Heart left ventricle (tissue), 16 donors: ENCODE data around the gene FCHSD2. TPM values are rescaled to one million over a fixed set of nuclear protein-coding genes. Genes with fewer than 3 reads are reported as not detected.

Source experiments
- ATAC-seq, 4 donors: fragments of 200-7000 bp; cut with Tn5 transposase; one replicate each; pipeline ENCODE4 v1.9.1; 2020 to 2022; ENCODE audit warnings: moderate library complexity in 4 of 4, mild to moderate bottlenecking in 3 of 4, moderate number of reproducible peaks in 1 of 4
- DNase-seq, 5 donors: peaks; one replicate each; pipeline ENCODE4 v3.0.0-alpha.2; 2020
- H3K27ac ChIP-seq, 12 donors: fragments of 200-600 bp; sonication (generic) in 4 of 12; one replicate each; pipeline versions ENCODE4 v1.5.0 to v1.8.0; 2016 to 2022; ENCODE audit warnings: mild to moderate bottlenecking in 2 of 12
- H3K27me3 ChIP-seq, 9 donors: fragments of 200-600 bp; sonication (generic) in 2 of 9; one replicate each; pipeline versions ENCODE4 v1.5.1 to v1.8.0; 2016 to 2022; ENCODE audit warnings: mild to moderate bottlenecking in 3 of 9
- H3K36me3 ChIP-seq, 9 donors: fragments of 200-600 bp; sonication (generic) in 2 of 9; one replicate each; pipeline versions ENCODE4 v1.5.0 to v1.8.0; 2018 to 2022; ENCODE audit warnings: mild to moderate bottlenecking in 2 of 9
- H3K4me1 ChIP-seq, 12 donors: fragments of 200-600 bp; sonication (generic) in 4 of 12; one replicate each; pipeline versions ENCODE4 v1.5.0 to v1.8.0; 2016 to 2022; ENCODE audit warnings: mild to moderate bottlenecking in 3 of 12
- H3K4me3 ChIP-seq, 12 donors: fragments of 200-600 bp; sonication (generic) in 4 of 12; one replicate each; pipeline versions ENCODE4 v1.5.0 to v1.8.0; 2017 to 2022; ENCODE audit warnings: mild to moderate bottlenecking in 9 of 12, moderate library complexity in 4 of 12
- H3K9me3 ChIP-seq, 12 donors: fragments of 200-600 bp; sonication (generic) in 4 of 12; one replicate each; pipeline versions ENCODE4 v1.5.0 to v1.8.0; 2016 to 2022; ENCODE audit warnings: mild to moderate bottlenecking in 1 of 12
- POLR2A ChIP-seq, 2 donors: fragments of 450-650 bp; IDR thresholded peaks; one replicate each; pipeline ENCODE4 v1.6.1; 2017; ENCODE audit warnings: antibody characterized with exemption in 2 of 2, mild to moderate bottlenecking in 2 of 2, moderate library complexity in 2 of 2
- WGBS, 4 donors: extraction: QIAGEN DNeasy Blood & Tissue Kit in 2 of 4; methylation state at CpG; one replicate each; pipeline versions ENCODE4 v1.1.5 to v1.1.7; 2013 to 2018; 5-methylcytosine and 5-hydroxymethylcytosine counted together
- intact Hi-C, 10 donors: fragments of 100-400 bp; cut with DNase I; formaldehyde crosslinking; loops; one replicate each; pipeline versions ENCODE4 v1.11.1 to v1.14.2; 2022
- polyA plus RNA-seq, 2 donors: library from polyadenylated mRNA; stranded (reverse); fragments of 200-250 nt; gene quantifications; one replicate each; pipeline ENCODE4 v1.2.3, GENCODE V29; 2013
- total RNA-seq, 9 donors: library from RNA; depleted of rRNA in 2 of 9; stranded (reverse); fragments of >200 nt in 2 of 9; fragmentation: NEBNext Ultra II Directional in 3 of 9; extraction: Animal tissue kit (Norgen Biotek cat#: 25700) in 3 of 9; gene quantifications; one replicate each; pipeline versions ENCODE4 v1.1.0 to v1.2.4, GENCODE V29; 2016 to 2023
- TF ChIP-seq, protein P1 (sequence below), 12 donors: fragments of 200-600 bp; sonication (generic) in 4 of 12; IDR thresholded peaks; one replicate each; pipeline versions ENCODE4 v1.5.0 to v1.8.0; 2018 to 2022; ENCODE audit warnings: antibody characterized with exemption in 12 of 12, mild to moderate bottlenecking in 5 of 12
- donor health status: ischemic (EF 13 %, LVEDD 7.1; RV severe dilation, severe dysfunction).
- donor health status: healthy with polysubstance abuse.
- donor health status: DM: no; HTN: yes; CAD: no.
- donor health status: DM: no; HTN: no; CAD: no.
- donor health status: ischemic (EF 25% LVEDD 6.9; RV normal size, moderate dysfunction).
- donor health status: ischemic (EF 25% LVEDD 5.7; RV mildly dilated, moderate dysfunction).
- donor health status: healthy.
- donor health status: DM: yes; HTN: yes; CAD: no.
- donor health status: ischemic (EF 35%, LVEDD 5.7; RV mildly dilated, moderate dysfunction).
- donor health status: nonischemic (EF 11% LVEDD 7.7; RV severe dilation, severe dysfunction).
- donor health status: DM: yes; HTN: yes; CAD: no.
- donor health status: PGD.
- donor health status: ischemic (EF 29% LVEDD 5.4; RV normal size, mild dysfunction).
- donor health status: nonischemic (EF 23%, LVEDD 6.1; RV moderate dilation, normal function).

FCHSD2 gene
- total and polyA plus RNA-seq, 11 donors = 9.9 to 61.1 (median 39.0) TPM

DNA sequence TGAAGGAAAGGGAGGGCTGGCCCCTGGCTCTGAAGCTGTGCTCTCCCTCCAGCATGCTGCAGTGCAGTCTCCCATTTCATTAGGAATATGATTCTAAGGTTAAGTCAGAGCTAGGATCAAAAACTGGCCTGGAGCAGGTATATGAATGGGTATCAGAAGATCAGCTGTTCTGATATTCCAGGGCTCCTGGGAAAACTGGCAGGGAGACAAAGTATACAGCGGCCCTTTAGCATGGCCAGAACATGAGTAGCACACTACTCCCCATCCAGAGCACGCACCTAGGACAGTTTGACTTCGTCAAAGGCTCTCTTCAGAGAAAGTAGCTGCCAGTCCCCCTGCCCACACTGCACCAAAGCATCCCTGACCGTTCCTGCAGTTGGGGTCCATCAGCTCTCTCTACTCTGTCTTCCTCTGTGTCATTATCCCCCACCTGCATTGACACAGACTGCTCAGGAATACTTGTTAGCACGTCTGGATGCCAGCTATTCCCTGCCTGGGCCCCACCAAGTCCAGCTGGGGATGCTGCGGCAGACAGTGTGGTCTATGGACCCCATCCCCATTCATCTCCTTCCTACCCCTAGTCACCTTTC is 4.0 kb upstream of the FCHSD2 start:
- ATAC-seq = no peak
- H3K4me3 ChIP-seq = no peak overlapping the region
- H3K4me1 ChIP-seq = peaks cover 0 to 63% (median 39%) of the 10 kb centered on the region in 12 donors
- intact Hi-C loops = loop anchor here in 4 of 10 donors (10.0 kb wide), 3 partner anchors 221 to 421 kb away; no protein-coding TSS in a partner anchor
- H3K36me3 ChIP-seq = no peaks in the 10 kb centered on the region
- no peak for TF ChIP-seq POLR2A (IDR thresholded peaks at IDR 0.05)
- TF ChIP-seq, protein P1, sequence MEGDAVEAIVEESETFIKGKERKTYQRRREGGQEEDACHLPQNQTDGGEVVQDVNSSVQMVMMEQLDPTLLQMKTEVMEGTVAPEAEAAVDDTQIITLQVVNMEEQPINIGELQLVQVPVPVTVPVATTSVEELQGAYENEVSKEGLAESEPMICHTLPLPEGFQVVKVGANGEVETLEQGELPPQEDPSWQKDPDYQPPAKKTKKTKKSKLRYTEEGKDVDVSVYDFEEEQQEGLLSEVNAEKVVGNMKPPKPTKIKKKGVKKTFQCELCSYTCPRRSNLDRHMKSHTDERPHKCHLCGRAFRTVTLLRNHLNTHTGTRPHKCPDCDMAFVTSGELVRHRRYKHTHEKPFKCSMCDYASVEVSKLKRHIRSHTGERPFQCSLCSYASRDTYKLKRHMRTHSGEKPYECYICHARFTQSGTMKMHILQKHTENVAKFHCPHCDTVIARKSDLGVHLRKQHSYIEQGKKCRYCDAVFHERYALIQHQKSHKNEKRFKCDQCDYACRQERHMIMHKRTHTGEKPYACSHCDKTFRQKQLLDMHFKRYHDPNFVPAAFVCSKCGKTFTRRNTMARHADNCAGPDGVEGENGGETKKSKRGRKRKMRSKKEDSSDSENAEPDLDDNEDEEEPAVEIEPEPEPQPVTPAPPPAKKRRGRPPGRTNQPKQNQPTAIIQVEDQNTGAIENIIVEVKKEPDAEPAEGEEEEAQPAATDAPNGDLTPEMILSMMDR (IDR thresholded peaks at IDR 0.05) = no peak
- 80 to 88% (median 87%) methylated on average over 5 to 6 of the region's 6 CpGs for WGBS, 4 donors
- H3K27me3 ChIP-seq = no peaks in the 10 kb centered on the region
- peak in 1 of 5 donors; percentile 6 for DNase-seq
- H3K9me3 ChIP-seq = no peaks in the 10 kb centered on the region
- peak overlapping the region in 11 of 12 donors; percentile 59 to 99 (median 84) for H3K27ac ChIP-seq

DNA sequence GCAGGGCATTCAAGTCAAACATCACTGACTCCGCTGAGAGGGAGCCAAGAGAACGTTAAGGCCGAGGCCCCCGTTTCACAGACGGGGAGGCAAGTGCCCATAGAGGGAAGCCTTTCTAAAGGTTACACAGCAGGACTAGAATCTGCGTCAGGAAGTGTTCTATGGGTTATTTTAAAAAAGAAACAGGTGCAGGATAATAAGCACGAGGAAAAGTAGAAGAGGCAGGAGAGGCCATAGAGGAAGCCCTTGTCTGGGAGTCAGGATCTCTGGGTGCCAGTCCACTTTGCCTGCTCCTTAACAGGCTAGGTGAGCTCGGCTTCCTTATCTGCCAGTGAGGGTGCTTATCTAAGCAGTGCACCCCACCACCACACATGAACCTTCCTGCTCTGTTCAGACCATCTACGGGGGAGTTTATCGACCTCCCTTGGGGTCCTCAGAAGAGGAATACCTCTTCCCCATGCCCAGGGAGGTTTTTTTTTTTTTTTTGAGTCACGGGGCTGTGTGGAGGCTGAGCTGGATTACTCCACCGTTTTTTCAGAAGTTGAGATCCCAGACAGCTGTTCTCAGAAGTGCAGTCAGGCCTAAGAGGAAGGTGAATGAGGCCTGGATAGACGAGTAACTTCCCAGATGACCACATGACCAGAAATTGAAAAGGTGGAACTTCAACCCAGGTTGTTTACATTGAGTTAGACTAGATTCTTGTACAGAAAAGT is 1.2 kb upstream of the FCHSD2 start:
- 10 to 15% (median 12%) methylated on average over 13 of the region's 13 CpGs for WGBS, 4 donors
- ATAC-seq (no peak), DNase-seq (no peak)
- peak overlapping the region; percentile 81 to 99 (median 98) for H3K27ac ChIP-seq
- peaks cover 0 to 15% (median 9%) of the 10 kb centered on the region in 9 donors for H3K36me3 ChIP-seq
- peak overlapping the region in 10 of 12 donors; percentile 65 to 97 (median 90) for H3K4me3 ChIP-seq
- H3K4me1 ChIP-seq = peaks cover 0 to 66% (median 44%) of the 10 kb centered on the region in 12 donors
- no peaks in the 10 kb centered on the region for H3K9me3 ChIP-seq
- TF ChIP-seq, protein P1 (IDR thresholded peaks at IDR 0.05) = no peak
- TF ChIP-seq POLR2A (IDR thresholded peaks at IDR 0.05) = no peak
- H3K27me3 ChIP-seq = no peaks in the 10 kb centered on the region
- intact Hi-C loops = loop anchor here in 9 of 10 donors (2.0 to 10.0 kb wide), 10 partner anchors 34 to 418 kb away; no protein-coding TSS in a partner anchor

- H3K4me1 ChIP-seq = peaks cover 2 to 66% (median 46%) of the 10 kb centered on the region in 12 donors
- no peaks in the 10 kb centered on the region for H3K27me3 ChIP-seq
- 0 to 1% (median 1%) methylated on average over 44 to 71 of the region's 71 CpGs for WGBS, 4 donors
- peaks cover 0 to 32% (median 18%) of the 10 kb centered on the region in 9 donors for H3K36me3 ChIP-seq
- DNase-seq = peak; percentile 80 to 90 (median 84)
- TF ChIP-seq POLR2A (IDR thresholded peaks at IDR 0.05) = no peak
- TF ChIP-seq, protein P1 (IDR thresholded peaks at IDR 0.05) = no peak
- H3K4me3 ChIP-seq = peak overlapping the region; percentile 65 to 97 (median 92)
- intact Hi-C loops = loop anchor here (1.0 to 10.0 kb wide), 12 partner anchors 35 to 417 kb away; no protein-coding TSS in a partner anchor
- H3K27ac ChIP-seq = peak overlapping the region; percentile 91 to 99 (median 98)
- H3K9me3 ChIP-seq = no peaks in the 10 kb centered on the region
- peak in 3 of 4 donors; percentile 38 to 65 (median 53) for ATAC-seq
Measured at GRCh38 chr11:73141309-73142127, 600 bp downstream of the FCHSD2 start.
